ENCODE data around the gene DUS1L.

DNA sequence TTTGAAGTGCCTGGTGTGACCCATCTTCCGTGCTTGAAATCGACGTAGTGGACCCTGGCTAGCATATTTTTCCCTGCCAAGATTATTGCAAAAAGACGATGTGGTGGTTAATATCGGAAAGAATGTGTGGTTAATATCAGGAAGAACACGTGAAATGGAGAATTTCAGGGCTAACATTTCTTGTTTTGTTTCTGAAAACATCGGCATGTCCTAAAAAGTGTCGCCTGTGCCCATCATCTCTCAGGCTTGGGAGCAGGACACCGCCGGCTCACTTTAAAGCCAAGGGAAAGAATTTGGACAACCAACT, 27.8 kb downstream of the DUS1L start:
- no peak for TF ChIP-seq EZH2 (optimal IDR thresholded peaks at IDR 0.05; ENCODE audit: low read depth, low read length)
- TF ChIP-seq, protein P1, sequence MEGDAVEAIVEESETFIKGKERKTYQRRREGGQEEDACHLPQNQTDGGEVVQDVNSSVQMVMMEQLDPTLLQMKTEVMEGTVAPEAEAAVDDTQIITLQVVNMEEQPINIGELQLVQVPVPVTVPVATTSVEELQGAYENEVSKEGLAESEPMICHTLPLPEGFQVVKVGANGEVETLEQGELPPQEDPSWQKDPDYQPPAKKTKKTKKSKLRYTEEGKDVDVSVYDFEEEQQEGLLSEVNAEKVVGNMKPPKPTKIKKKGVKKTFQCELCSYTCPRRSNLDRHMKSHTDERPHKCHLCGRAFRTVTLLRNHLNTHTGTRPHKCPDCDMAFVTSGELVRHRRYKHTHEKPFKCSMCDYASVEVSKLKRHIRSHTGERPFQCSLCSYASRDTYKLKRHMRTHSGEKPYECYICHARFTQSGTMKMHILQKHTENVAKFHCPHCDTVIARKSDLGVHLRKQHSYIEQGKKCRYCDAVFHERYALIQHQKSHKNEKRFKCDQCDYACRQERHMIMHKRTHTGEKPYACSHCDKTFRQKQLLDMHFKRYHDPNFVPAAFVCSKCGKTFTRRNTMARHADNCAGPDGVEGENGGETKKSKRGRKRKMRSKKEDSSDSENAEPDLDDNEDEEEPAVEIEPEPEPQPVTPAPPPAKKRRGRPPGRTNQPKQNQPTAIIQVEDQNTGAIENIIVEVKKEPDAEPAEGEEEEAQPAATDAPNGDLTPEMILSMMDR (IDR thresholded peaks at IDR 0.05; ENCODE audit: low read length), result no peak
- TF ChIP-seq EZH2phosphoT487 (IDR thresholded peaks at IDR 0.05; ENCODE audit: low read length), result no peak
